GM21723 (cell line): Measurements from ENCODE around the gene KAT6B.
"Not testable (repeated sequence)": the region's sequence is repeated elsewhere in the genome, so short reads cannot be mapped to it uniquely, and the experiment has no call there.

Source experiments
- ATAC-seq: cut with Tn5 transposase; IDR thresholded peaks from one replicate; pipeline ENCODE4 v1.9.1; 2021; ENCODE audit warnings: mild to moderate bottlenecking, moderate library complexity; ENCODE audit not compliant: unreplicated experiment

KAT6B gene

DNA sequence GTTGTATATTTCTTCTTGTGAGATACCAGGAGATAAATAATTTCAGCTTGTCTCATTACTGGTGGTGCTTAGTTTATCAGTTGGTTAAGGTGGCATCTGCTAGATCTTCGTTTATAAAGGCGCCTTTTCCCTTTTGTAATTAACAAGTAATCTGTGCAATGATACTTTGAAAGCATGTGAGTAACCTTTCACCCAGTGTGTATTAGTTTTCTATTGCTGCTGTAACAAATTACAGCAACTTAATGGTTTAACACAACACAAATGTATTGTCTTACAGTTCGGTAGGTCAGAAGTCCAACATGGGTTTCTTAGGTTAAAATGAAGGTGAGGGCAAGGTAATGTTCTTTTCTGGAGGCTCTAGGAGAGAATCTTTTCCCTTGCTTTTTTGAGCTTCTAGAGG is 30.5 kb downstream of the KAT6B start:
- ATAC-seq: no peak

- ATAC-seq: no peak
Observed at GRCh38 chr10:74857586-74857985, 31.2 kb downstream of the KAT6B start.

- ATAC-seq: no peak
Observed at GRCh38 chr10:74859546-74859945, 33.1 kb downstream of the KAT6B start.

DNA sequence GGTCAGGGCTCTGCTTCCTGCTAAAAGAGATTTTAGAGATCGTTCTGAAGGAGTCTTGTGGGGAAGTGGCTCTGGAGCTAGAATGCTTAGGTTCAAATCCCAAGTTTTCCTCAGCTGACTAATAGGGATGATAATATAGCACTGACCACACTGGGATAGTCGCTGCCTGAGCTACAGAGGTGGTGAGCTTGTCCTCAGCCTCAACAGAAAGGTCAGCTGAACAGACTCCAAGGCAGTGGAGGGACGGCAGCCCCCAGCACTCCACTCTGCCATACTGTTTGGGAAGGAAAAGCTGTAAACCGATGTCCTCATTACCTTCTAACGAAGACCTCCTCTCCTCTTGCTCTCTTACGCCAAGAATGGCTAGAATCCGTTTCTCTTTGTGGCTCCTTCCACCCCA is 36.2 kb downstream of the KAT6B start:
- no peak for ATAC-seq

- no peak for ATAC-seq
Observed at GRCh38 chr10:74863551-74863950, 37.2 kb downstream of the KAT6B start.

GRCh38 chr10:74867351-74867750 is 41.0 kb downstream of the KAT6B start:
- ATAC-seq: no peak

- ATAC-seq: no peak
Observed at GRCh38 chr10:74868392-74868977, 42.1 kb downstream of the KAT6B start.

DNA sequence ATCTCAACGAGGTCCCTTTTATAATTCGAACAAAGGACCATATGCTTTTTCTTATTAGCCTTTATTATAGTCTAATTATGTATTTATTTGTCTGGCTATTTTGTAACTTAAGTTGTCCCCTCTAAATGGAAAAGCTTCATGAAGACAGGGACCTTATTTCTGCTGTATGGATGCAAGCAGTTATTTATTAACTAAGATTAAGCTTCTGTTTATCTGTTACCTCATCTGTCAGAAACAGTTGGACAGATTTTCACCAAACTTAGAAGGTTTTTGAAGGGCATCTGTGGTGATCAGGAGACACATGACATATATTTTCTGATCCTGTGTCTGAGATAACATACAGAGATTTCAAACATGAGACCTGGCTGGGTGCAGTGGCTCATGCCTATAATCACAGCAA is 43.2 kb downstream of the KAT6B start:
- ATAC-seq: no peak

DNA sequence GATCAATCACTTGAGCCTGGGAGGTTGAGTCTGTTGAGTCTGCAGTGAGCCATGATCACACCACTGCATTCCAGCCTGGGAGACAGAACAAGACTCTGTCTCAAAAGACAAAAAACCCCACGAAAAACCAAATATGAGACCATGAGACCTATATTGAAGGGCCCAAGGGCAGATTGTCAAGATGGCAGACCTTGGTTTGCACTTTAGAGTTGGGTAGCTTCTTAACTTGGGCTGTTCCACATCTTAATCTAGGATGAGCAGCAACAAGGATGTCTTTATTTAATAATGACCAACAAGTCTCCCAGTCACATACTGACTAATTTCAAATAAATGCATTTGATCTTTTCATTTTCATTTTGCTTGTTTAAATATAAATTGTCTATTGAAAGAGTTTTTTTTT is 43.8 kb downstream of the KAT6B start:
- ATAC-seq: no peak

DNA sequence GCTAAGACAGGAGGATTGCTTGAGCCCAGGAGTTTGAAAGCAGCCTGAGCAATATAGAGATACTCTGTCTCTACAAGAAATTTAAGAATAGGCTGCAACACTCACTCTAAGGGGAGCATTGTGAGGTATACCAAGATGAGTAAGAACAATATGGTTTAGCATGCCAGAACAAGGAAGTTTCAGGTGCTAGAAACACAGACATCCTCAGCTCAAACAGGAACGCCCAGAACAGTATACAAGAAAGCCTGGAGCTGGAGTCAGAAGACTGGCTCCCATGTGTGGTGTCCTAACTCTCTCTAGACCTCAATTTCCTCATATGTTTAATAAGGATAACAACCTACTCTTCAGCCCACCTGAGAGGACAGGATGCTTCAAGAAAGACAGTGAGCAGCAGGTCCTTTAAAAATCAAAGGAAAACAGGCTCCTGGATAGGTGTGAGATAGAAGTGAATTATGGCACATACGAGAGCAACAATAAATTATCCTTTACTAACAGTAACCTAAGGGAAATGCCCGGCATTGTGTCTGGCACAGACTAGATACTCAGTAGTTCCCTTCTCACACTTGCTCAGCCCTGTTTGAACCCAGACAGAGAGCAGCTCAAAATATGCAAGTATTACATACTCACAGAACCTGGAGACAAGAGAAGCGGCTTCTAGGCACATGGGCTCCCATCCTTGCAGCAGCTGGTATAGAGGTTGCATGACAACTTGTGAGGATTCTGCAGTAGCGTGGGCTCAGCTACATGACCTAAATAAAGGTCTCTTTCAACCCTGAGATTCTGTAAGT is 45.4 kb downstream of the KAT6B start:
- ATAC-seq: peak; percentile 87

- ATAC-seq: no peak
Observed at GRCh38 chr10:74873803-74874454, 47.5 kb downstream of the KAT6B start.

DNA sequence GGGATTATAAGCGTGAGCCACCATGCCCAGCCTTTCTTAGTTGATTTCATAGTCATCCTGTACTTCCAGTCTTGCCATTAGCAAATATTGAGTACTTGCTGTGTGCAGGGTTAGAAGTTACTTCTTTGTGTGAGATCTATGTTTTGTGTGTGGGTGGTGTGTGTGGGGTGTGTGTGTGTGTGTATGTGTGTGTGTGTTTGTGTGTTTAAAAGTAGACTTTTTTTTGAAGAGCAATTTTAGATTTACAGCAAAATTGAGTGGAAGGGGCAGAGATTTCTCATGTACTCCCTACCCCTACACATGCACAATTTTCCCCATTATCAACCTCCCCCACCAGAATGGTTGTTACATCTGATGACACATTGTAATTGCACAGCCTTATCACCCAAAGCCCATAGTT is 48.2 kb downstream of the KAT6B start:
- ATAC-seq: no peak

DNA sequence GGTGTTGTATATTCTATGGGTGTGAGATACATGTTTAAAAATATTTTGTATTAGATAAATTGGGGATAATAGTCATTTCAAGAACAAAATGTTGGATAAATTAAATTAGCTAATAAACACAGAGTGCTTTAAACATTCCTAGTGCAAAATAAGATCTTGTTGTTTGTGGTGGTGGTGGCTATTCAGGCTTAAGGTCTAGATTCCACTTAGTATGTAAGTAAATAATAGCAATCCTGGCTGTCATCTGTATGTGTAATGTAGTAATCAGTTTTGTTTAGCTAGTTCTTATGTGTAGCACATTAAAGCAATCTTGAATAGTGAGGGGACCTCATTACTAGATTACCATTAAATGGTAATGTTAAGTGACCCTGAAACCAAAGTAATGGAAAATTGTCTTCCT is 48.7 kb downstream of the KAT6B start:
- no peak for ATAC-seq

DNA sequence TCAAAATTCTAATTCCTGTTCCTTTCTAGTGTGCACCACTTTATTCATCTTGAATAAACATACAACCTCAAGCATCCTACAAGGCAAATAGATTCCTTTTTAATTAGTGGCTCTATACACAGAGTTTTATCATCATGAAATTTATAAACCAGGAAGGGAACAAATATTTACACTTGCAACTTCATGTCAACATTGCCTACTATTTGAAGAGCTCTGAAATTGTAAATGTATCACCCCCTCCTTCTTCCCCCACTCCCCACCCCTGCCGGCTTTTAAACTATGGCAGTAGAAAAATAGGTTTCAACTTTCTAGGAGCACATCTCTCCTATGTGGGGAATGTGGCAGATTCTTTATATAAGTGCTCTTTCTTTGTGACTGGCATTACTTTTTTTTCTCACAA is 49.6 kb downstream of the KAT6B start:
- ATAC-seq: no peak

DNA sequence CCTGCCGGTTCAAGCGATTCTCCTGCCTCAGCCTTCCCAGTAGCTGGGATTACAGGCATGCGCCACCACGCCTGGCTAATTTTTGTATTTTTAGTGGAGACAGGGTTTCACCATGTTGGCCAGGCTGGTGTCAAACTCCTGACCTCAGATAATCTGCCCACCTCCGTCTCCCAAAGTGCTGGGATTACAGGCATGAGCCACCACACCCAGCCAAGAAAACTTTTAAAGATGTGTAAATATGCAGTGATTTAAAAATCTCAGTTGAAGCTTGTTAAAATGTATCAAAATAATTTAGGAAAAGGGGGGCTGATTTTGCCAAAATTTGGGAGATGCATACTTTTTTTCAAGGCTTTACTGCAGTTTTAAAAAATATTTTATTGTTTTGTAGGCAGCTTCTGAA is 50.7 kb downstream of the KAT6B start:
- not testable (repeated sequence) for ATAC-seq

GRCh38 chr10:74877898-74878297 is 51.5 kb downstream of the KAT6B start:
- ATAC-seq: no peak

DNA sequence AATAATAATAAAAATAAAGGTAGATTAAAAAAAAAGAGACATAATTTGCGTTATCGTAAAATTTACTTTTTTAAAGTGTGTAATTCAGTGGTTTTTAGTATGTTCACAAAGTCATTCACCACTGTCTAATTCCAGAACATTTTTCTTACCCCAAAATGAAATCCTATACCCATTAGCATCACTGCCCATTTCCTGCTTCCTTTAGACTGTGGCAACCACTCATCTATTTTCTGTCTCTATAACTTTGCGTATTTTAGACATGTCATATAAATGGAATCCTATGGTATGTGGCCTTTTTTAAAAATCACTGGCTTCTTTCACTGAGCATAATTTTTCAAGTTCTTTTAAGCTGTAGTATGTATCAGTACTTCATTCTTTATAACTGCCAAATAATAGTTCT is 53.6 kb downstream of the KAT6B start:
- ATAC-seq: no peak

DNA sequence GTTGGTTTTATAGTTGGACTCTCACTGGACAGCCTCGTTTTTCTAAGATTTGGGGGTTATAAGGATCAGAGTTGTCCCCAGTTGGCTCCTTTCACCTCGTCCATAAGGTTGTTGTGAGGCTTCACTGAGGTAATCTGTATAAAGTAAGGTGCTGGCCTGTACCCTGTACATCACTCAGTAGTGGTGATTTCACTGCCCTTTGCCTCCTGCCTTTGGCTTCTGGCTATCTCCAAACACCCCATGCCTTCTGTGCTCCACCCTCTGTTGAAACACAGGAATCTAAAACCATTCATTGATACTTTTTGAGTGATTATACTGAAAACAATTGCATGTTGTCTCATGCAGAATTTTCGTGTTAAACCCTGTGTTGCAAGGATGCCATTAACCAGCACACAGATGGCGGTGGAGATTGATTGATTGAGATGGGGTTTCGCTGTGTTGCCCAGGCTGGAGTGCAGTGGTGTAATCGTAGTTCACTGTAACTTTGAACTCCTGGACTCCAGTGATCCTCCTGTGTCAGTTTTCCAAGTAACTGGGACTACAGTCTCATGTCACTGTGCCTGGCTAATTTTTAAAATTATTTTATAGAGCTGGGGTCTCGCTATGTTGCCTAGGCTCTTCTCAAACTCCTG is 55.0 kb downstream of the KAT6B start:
- ATAC-seq: no peak

DNA sequence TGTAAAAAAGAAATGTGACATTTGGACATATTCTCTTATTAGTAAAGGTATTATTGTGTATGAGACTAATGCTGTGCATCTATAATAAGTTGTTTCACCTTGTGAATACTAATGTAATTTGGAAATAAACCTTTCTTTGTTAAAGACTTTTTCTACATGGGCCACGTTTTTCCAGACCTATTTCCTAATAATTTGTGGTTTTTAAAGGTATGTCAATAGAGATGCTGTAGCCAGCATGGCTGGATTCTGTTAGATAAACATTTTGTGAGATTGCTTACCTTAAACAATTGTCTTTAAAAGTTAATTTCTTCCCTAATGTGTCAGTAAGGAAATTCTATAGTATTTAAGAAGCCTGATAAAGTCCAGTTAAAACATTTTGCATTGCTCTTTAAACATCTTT is 56.0 kb downstream of the KAT6B start:
- ATAC-seq: no peak

- ATAC-seq: no peak
Observed at GRCh38 chr10:74882831-74883230, 56.4 kb downstream of the KAT6B start.

DNA sequence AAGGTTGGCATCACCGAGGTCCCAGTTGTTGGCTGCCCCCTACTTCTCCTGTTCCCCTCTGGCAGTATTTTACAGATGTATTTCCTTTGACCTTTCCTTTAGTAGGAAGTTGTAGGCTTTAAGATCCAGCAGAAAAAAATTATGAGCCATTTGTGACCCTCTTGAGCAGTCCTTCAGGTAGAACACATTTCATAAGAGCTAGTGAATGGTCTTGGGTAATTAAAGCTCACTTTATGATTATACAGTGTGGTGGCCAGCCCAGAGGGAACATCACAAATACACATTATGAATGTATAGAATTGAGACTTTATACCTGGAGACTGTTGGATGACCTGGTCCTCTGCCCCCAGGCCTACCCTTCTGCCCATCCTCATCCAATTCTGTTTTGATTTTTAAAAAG is 57.0 kb downstream of the KAT6B start:
- no peak for ATAC-seq
